HG03064 (cell line): ENCODE results near the gene LSAMP.

Experiments
- ATAC-seq: cut with Tn5 transposase; IDR thresholded peaks from one replicate; pipeline ENCODE4 v1.9.1; 2021; ENCODE audit warnings: low read depth; ENCODE audit not compliant: unreplicated experiment

Gene LSAMP

GRCh38 chr3:116301422-116301821 is 143.9 kb downstream of the LSAMP start:
- no peak for ATAC-seq

- no peak for ATAC-seq
Measured at GRCh38 chr3:116300226-116300625, 145.1 kb downstream of the LSAMP start.

- no peak for ATAC-seq
Measured at GRCh38 chr3:116299646-116300081, 145.6 kb downstream of the LSAMP start.

- ATAC-seq, result no peak
Measured at GRCh38 chr3:116298151-116298550, 147.1 kb downstream of the LSAMP start.

- ATAC-seq, result no peak
Measured at GRCh38 chr3:116291141-116291540, 154.1 kb downstream of the LSAMP start.

- ATAC-seq, result no peak
Measured at GRCh38 chr3:116288485-116288884, 156.8 kb downstream of the LSAMP start.

- no peak for ATAC-seq
Measured at GRCh38 chr3:116285781-116286421, 159.4 kb downstream of the LSAMP start.

GRCh38 chr3:116281313-116282143 is 163.8 kb downstream of the LSAMP start:
- ATAC-seq, result no peak

GRCh38 chr3:116280130-116280740 is 165.1 kb downstream of the LSAMP start:
- ATAC-seq, result no peak

- ATAC-seq, result no peak
Measured at GRCh38 chr3:116276675-116277074, 168.6 kb downstream of the LSAMP start.

- no peak for ATAC-seq
Measured at GRCh38 chr3:116270056-116270455, 175.2 kb downstream of the LSAMP start.

GRCh38 chr3:116267116-116267515 is 178.2 kb downstream of the LSAMP start:
- ATAC-seq, result no peak

- no peak for ATAC-seq
Measured at GRCh38 chr3:116265976-116266584, 179.2 kb downstream of the LSAMP start.

GRCh38 chr3:116265320-116265695 is 180.0 kb downstream of the LSAMP start:
- no peak for ATAC-seq

GRCh38 chr3:116264546-116265319 is 180.6 kb downstream of the LSAMP start:
- no peak for ATAC-seq

- ATAC-seq, result no peak
Measured at GRCh38 chr3:116263842-116264545, 181.3 kb downstream of the LSAMP start.

- ATAC-seq, result no peak
Measured at GRCh38 chr3:116260491-116260890, 184.8 kb downstream of the LSAMP start.

GRCh38 chr3:116259984-116260383 is 185.3 kb downstream of the LSAMP start:
- ATAC-seq, result no peak

GRCh38 chr3:116256843-116257485 is 188.3 kb downstream of the LSAMP start:
- ATAC-seq, result no peak
